Lower leg skin (tissue), 4 donors: ENCODE measurements around the gene TRAP1. TPM values are rescaled to one million over a fixed set of nuclear protein-coding genes. Genes with fewer than 3 reads are reported as not detected.

Experiments
- DNase-seq, 2 donors: peaks; one replicate each; pipeline ENCODE4 v3.0.0-alpha.2; 2019; ENCODE audit warnings: low spot score in 2 of 2
- H3K4me3 ChIP-seq: fragments of 200-600 bp; sonication (generic); 2 replicates; pipeline ENCODE4 v1.5.1; 2017; ENCODE audit warnings: mild to moderate bottlenecking, low read depth; ENCODE audit not compliant: poor library complexity, severe bottlenecking
- CTCF ChIP-seq, 3 donors: fragments of 450-650 bp; IDR thresholded peaks; one replicate each; pipeline ENCODE4 v1.5.1; 2016; ENCODE audit warnings: antibody characterized with exemption in 3 of 3, mild to moderate bottlenecking in 3 of 3, moderate library complexity in 2 of 3
- POLR2A ChIP-seq, 2 donors: fragments of 450-650 bp; IDR thresholded peaks; one replicate each; pipeline ENCODE4 v1.6.1; 2016 to 2017; ENCODE audit warnings: antibody characterized with exemption in 2 of 2, mild to moderate bottlenecking in 1 of 2, moderate library complexity in 1 of 2
- WGBS, 2 donors: methylation state at CpG; one replicate each; pipeline ENCODE4 v1.1.5; 2018; 5-methylcytosine and 5-hydroxymethylcytosine counted together
- intact Hi-C: fragments of 100-400 bp; cut with DNase I; formaldehyde crosslinking; loops from one replicate; pipeline ENCODE4 v1.15.0; 2023; ENCODE audit warnings: low total_unique reads
- total RNA-seq, 4 donors: library from RNA; depleted of rRNA; stranded (reverse); fragments of >200 nt; gene quantifications; one replicate each; pipeline ENCODE4 v1.1.0, GENCODE V29; 2016

TRAP1 gene
- total RNA-seq, 4 donors from 2014 or later, result 56.2 to 94.1 (median 67.4) TPM

GRCh38 chr16:3674513-3675295, 42.6 kb downstream of the TRAP1 start:
- intact Hi-C loops, result no loop called here
- H3K4me3 ChIP-seq, result no peak overlapping the region
- DNase-seq, result no peak
- WGBS, 2 donors, result 95% methylated on average over 33 to 34 of the region's 34 CpGs
- TF ChIP-seq POLR2A (IDR thresholded peaks at IDR 0.05) (no peak), CTCF (IDR thresholded peaks at IDR 0.05) (no peak)

- no peak overlapping the region for H3K4me3 ChIP-seq
- 91 to 92% methylated on average over 13 of the region's 13 CpGs for WGBS, 2 donors
- intact Hi-C loops, result no loop called here
- DNase-seq, result no peak
- TF ChIP-seq POLR2A (IDR thresholded peaks at IDR 0.05), result no peak
- no peak for TF ChIP-seq CTCF (IDR thresholded peaks at IDR 0.05)
Observed at GRCh38 chr16:3673676-3674377, 43.5 kb downstream of the TRAP1 start.

GRCh38 chr16:3673201-3673600, 44.1 kb downstream of the TRAP1 start:
- WGBS, 2 donors, result 92 to 93% methylated on average over 18 of the region's 18 CpGs
- intact Hi-C loops, result no loop called here
- no peak for TF ChIP-seq POLR2A (IDR thresholded peaks at IDR 0.05)
- TF ChIP-seq CTCF (IDR thresholded peaks at IDR 0.05), result no peak

GRCh38 chr16:3672571-3673041, 44.7 kb downstream of the TRAP1 start:
- TF ChIP-seq CTCF (IDR thresholded peaks at IDR 0.05) (no peak), POLR2A (IDR thresholded peaks at IDR 0.05) (no peak)
- WGBS, 2 donors, result 91 to 97% methylated on average over 21 to 26 of the region's 26 CpGs
- no peak overlapping the region for H3K4me3 ChIP-seq
- no peak for DNase-seq
- intact Hi-C loops, result no loop called here

More at GRCh38 chr16:3673201-3673600, 44.1 kb downstream of the TRAP1 start:
- no peak overlapping the region for H3K4me3 ChIP-seq
- no peak for DNase-seq

GRCh38 chr16:3671424-3671823, 45.9 kb downstream of the TRAP1 start:
- 94 to 96% methylated on average over 11 of the region's 11 CpGs for WGBS, 2 donors
- TF ChIP-seq CTCF (IDR thresholded peaks at IDR 0.05) (no peak), POLR2A (IDR thresholded peaks at IDR 0.05) (no peak)
- no peak overlapping the region for H3K4me3 ChIP-seq
- intact Hi-C loops, result no loop called here
- DNase-seq, result no peak
